Bronchial epithelial cell (primary cell): ENCODE data around the gene WDR38. TPM values are rescaled to one million over a fixed set of nuclear protein-coding genes. Genes with fewer than 3 reads are reported as not detected.

Experiments used
- DNase-seq: peaks from one replicate; pipeline ENCODE4 v3.0.0-alpha.2; 2010; ENCODE audit warnings: low read depth
- FAIRE-seq: peaks from 2 replicates; lab custom pipeline; 2011; peaks lifted over from hg19 to GRCh38; lab: Jason Lieb, UNC
- H3K27me3 ChIP-seq: 2 replicates; pipeline ENCODE4 v1.5.1; 2011; ENCODE audit warnings: low read length; ENCODE audit not compliant: control insufficient read depth, insufficient read depth
- H3K36me3 ChIP-seq: 2 replicates; pipeline ENCODE4 v1.5.1; 2011; ENCODE audit warnings: low read length; ENCODE audit not compliant: control insufficient read depth, insufficient read depth
- H3K4me3 ChIP-seq: 2 replicates; pipeline ENCODE4 v1.5.1; 2011; ENCODE audit warnings: mild to moderate bottlenecking, low read depth, low read length, control low read depth
- CTCF ChIP-seq: IDR thresholded peaks from 2 replicates; pipeline ENCODE4 v1.5.1; 2011; ENCODE audit warnings: mild to moderate bottlenecking, moderate library complexity, low read length, control low read depth, inconsistent platforms; ENCODE audit not compliant: insufficient read depth, severe bottlenecking
- total RNA-seq: library from RNA; depleted of rRNA; stranded (reverse); fragments of >200 nt; gene quantifications from 2 replicates; pipeline ENCODE4 v1.2.1, GENCODE V29; 2014

The WDR38 gene
- total RNA-seq, 1 donor from 2014 or later = not detected

- Histone ChIP-seq H3K36me3 (peaks cover 35% of the 10 kb centered on the region), H3K27me3 (no peaks in the 10 kb centered on the region), H3K4me3 (no peak overlapping the region)
- DNase-seq (no peak), FAIRE-seq (no peak)
- TF ChIP-seq CTCF = no peak
Measured at GRCh38 chr9:124873664-124874063, 20.4 kb downstream of the WDR38 start.

GRCh38 chr9:124875501-124875900 is 22.2 kb downstream of the WDR38 start:
- no peak for DNase-seq
- FAIRE-seq = no peak
- peaks cover 36% of the 10 kb centered on the region for H3K36me3 ChIP-seq
- no peak overlapping the region for H3K4me3 ChIP-seq
- TF ChIP-seq CTCF = no peak
- no peaks in the 10 kb centered on the region for H3K27me3 ChIP-seq

- FAIRE-seq (no peak), DNase-seq (no peak)
- TF ChIP-seq CTCF = no peak
- no peaks in the 10 kb centered on the region for H3K27me3 ChIP-seq
- H3K4me3 ChIP-seq = no peak overlapping the region
- peaks cover 29% of the 10 kb centered on the region for H3K36me3 ChIP-seq
Measured at GRCh38 chr9:124877021-124877782, 23.9 kb downstream of the WDR38 start.

- no peak for FAIRE-seq
- Histone ChIP-seq H3K36me3 (peaks cover 28% of the 10 kb centered on the region), H3K4me3 (no peak overlapping the region), H3K27me3 (no peaks in the 10 kb centered on the region)
- no peak for DNase-seq
- TF ChIP-seq CTCF = no peak
Measured at GRCh38 chr9:124878021-124878420, 24.8 kb downstream of the WDR38 start.

- H3K4me3 ChIP-seq = no peak overlapping the region
- no peak for TF ChIP-seq CTCF
- no peaks in the 10 kb centered on the region for H3K27me3 ChIP-seq
- FAIRE-seq = no peak
- DNase-seq = no peak
- peaks cover 25% of the 10 kb centered on the region for H3K36me3 ChIP-seq
Measured at GRCh38 chr9:124878518-124878917, 25.3 kb downstream of the WDR38 start.

- no peak for TF ChIP-seq CTCF
- no peak for DNase-seq
- no peak overlapping the region for H3K4me3 ChIP-seq
- no peaks in the 10 kb centered on the region for H3K27me3 ChIP-seq
- peaks cover 20% of the 10 kb centered on the region for H3K36me3 ChIP-seq
- no peak for FAIRE-seq
Measured at GRCh38 chr9:124879226-124879625, 26.0 kb downstream of the WDR38 start.
